Measurements from ENCODE around the gene CLCC1.

Gene CLCC1

DNA sequence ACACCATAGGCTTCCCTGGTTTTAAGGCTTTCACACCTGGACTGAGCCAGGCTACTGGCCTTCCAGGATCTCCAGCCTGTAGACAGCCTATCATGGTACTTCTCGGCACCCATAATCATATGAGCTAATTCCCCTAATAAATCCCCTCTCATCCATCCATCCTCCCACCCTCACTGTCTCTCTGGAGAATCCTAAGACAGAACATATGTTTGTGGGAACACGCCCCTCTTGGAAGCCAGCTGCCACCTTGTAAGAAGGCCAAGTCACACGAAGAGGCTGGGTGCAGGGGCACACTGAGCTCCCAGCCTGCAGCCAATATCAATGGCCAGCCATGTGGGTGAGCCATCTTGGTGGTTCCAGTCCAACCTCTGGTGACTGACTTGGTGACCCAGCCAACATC lies 7.4 kb downstream of the CLCC1 start:
- Histone ChIP-seq H3K18ac (ENCODE audit: low read length) (no peak overlapping the region), H4K12ac (ENCODE audit: low read depth, low read length) (no peak overlapping the region), H3K4me1 (ENCODE audit: control insufficient read depth in 1 of 2, insufficient read depth in 2 of 2, low read length in 2 of 2) (no peaks in the 10 kb centered on the region), H3K9me3 (ENCODE audit: insufficient read depth, low read depth, low read length) (no peaks in the 10 kb centered on the region), H2BK120ac (ENCODE audit: insufficient read depth, low read length, poor library complexity) (no peak overlapping the region), H3K23ac (ENCODE audit: low read length) (no peak overlapping the region), H2BK5ac (ENCODE audit: low read depth, low read length, poor library complexity) (no peak overlapping the region), H3K4ac (ENCODE audit: low read depth, low read length) (no peak overlapping the region), H3K4me3 (ENCODE audit: low read depth, low read length) (no peak overlapping the region), H3K27me3 (ENCODE audit: insufficient read depth, low read length) (no peaks in the 10 kb centered on the region), H3K27ac (ENCODE audit: low read depth, low read length) (no peak overlapping the region), H3K4me2 (ENCODE audit: low read length) (no peak overlapping the region), H2AFZ (ENCODE audit: insufficient read depth, low read length, poor library complexity) (no peak overlapping the region), H4K8ac (ENCODE audit: low read depth, low read length) (no peak overlapping the region), H3K79me1 (ENCODE audit: low read length) (no peaks in the 10 kb centered on the region), H3K79me2 (ENCODE audit: control insufficient read depth, insufficient read depth, low read length, poor library complexity) (no peaks in the 10 kb centered on the region), H2AK5ac (ENCODE audit: low read length) (no peak overlapping the region), H3K9ac (ENCODE audit: low read length) (no peak overlapping the region), H4K91ac (ENCODE audit: low read depth, low read length) (no peak overlapping the region), H3K36me3 (ENCODE audit: control insufficient read depth in 1 of 2, insufficient read depth in 2 of 2, low read length in 2 of 2) (no peaks in the 10 kb centered on the region), H3K14ac (ENCODE audit: low read length) (no peak overlapping the region), H2BK12ac (ENCODE audit: low read length) (no peak overlapping the region)
- DNase-seq = no peak
- WGBS (ENCODE audit: extremely low coverage, insufficient coverage, insufficient read length) = no CpG with 5 or more reads among the region's 3 CpGs

- no peak overlapping the region for H2AFZ ChIP-seq (ENCODE audit: insufficient read depth, low read length, poor library complexity)
- H3K4ac ChIP-seq (ENCODE audit: low read depth, low read length) = peak overlapping the region; percentile 9
- no peak overlapping the region for H4K91ac ChIP-seq (ENCODE audit: low read depth, low read length)
- no peaks in the 10 kb centered on the region for H3K79me1 ChIP-seq (ENCODE audit: low read length)
- H3K18ac ChIP-seq (ENCODE audit: low read length) = no peak overlapping the region
- no peak overlapping the region for H4K12ac ChIP-seq (ENCODE audit: low read depth, low read length)
- no peak overlapping the region for H3K4me2 ChIP-seq (ENCODE audit: low read length)
- H3K36me3 ChIP-seq (ENCODE audit: control insufficient read depth in 1 of 2, insufficient read depth in 2 of 2, low read length in 2 of 2) = no peaks in the 10 kb centered on the region
- no peak for DNase-seq
- H3K14ac ChIP-seq (ENCODE audit: low read length) = no peak overlapping the region
- H3K9me3 ChIP-seq (ENCODE audit: insufficient read depth, low read depth, low read length) = no peaks in the 10 kb centered on the region
- no peak overlapping the region for H3K4me3 ChIP-seq (ENCODE audit: low read depth, low read length)
- no peaks in the 10 kb centered on the region for H3K4me1 ChIP-seq (ENCODE audit: control insufficient read depth in 1 of 2, insufficient read depth in 2 of 2, low read length in 2 of 2)
- H3K27me3 ChIP-seq (ENCODE audit: insufficient read depth, low read length) = no peaks in the 10 kb centered on the region
- no peak overlapping the region for H3K23ac ChIP-seq (ENCODE audit: low read length)
- H2BK12ac ChIP-seq (ENCODE audit: low read length) = no peak overlapping the region
- no peak overlapping the region for H4K8ac ChIP-seq (ENCODE audit: low read depth, low read length)
- H2AK5ac ChIP-seq (ENCODE audit: low read length) = no peak overlapping the region
- no peak overlapping the region for H3K9ac ChIP-seq (ENCODE audit: low read length)
- H2BK5ac ChIP-seq (ENCODE audit: low read depth, low read length, poor library complexity) = no peak overlapping the region
- H3K27ac ChIP-seq (ENCODE audit: low read depth, low read length) = no peak overlapping the region
- H3K79me2 ChIP-seq (ENCODE audit: control insufficient read depth, insufficient read depth, low read length, poor library complexity) = no peaks in the 10 kb centered on the region
- H2BK120ac ChIP-seq (ENCODE audit: insufficient read depth, low read length, poor library complexity) = no peak overlapping the region
- WGBS (ENCODE audit: extremely low coverage, insufficient coverage, insufficient read length) = no CpG with 5 or more reads among the region's 3 CpGs
Observed at GRCh38 chr1:108955111-108955510, 8.2 kb downstream of the CLCC1 start.

DNA sequence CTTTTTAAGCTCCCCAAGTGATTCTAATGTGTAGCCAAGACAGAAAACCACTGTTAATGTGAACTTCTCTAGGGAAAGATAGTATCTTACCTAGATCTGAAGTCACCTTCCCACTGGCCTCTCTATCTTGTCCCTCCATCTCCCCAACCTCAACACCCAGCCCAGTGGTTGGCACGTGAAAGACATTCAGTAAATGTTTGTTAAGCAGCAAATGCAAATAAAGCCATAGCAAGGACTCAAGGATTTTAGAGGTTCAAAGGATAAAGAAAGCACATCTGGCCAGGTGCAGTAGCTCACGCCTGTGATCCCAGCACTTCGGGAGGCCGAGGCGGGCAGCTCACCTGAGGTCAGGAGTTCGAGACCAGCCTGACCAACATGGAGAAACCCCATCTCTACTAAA lies 9.8 kb downstream of the CLCC1 start:
- Histone ChIP-seq H3K14ac (ENCODE audit: low read length) (no peak overlapping the region), H4K12ac (ENCODE audit: low read depth, low read length) (no peak overlapping the region), H3K4me3 (ENCODE audit: low read depth, low read length) (no peak overlapping the region), H3K4me2 (ENCODE audit: low read length) (no peak overlapping the region), H3K36me3 (ENCODE audit: control insufficient read depth in 1 of 2, insufficient read depth in 2 of 2, low read length in 2 of 2) (no peaks in the 10 kb centered on the region), H3K18ac (ENCODE audit: low read length) (no peak overlapping the region), H3K27ac (ENCODE audit: low read depth, low read length) (no peak overlapping the region), H3K4me1 (ENCODE audit: control insufficient read depth in 1 of 2, insufficient read depth in 2 of 2, low read length in 2 of 2) (no peaks in the 10 kb centered on the region), H3K27me3 (ENCODE audit: insufficient read depth, low read length) (no peaks in the 10 kb centered on the region), H3K79me1 (ENCODE audit: low read length) (no peaks in the 10 kb centered on the region), H3K9ac (ENCODE audit: low read length) (no peak overlapping the region), H2BK5ac (ENCODE audit: low read depth, low read length, poor library complexity) (no peak overlapping the region), H3K23ac (ENCODE audit: low read length) (no peak overlapping the region), H2AFZ (ENCODE audit: insufficient read depth, low read length, poor library complexity) (no peak overlapping the region), H4K8ac (ENCODE audit: low read depth, low read length) (no peak overlapping the region), H2AK5ac (ENCODE audit: low read length) (no peak overlapping the region), H2BK120ac (ENCODE audit: insufficient read depth, low read length, poor library complexity) (no peak overlapping the region), H3K79me2 (ENCODE audit: control insufficient read depth, insufficient read depth, low read length, poor library complexity) (no peaks in the 10 kb centered on the region), H3K9me3 (ENCODE audit: insufficient read depth, low read depth, low read length) (no peaks in the 10 kb centered on the region), H4K91ac (ENCODE audit: low read depth, low read length) (no peak overlapping the region), H2BK12ac (ENCODE audit: low read length) (no peak overlapping the region), H3K4ac (ENCODE audit: low read depth, low read length) (no peak overlapping the region)
- peak in 1 of 2 donors; percentile 32 for DNase-seq
- WGBS (ENCODE audit: extremely low coverage, insufficient coverage, insufficient read length) = no CpG with 5 or more reads among the region's 6 CpGs

DNA sequence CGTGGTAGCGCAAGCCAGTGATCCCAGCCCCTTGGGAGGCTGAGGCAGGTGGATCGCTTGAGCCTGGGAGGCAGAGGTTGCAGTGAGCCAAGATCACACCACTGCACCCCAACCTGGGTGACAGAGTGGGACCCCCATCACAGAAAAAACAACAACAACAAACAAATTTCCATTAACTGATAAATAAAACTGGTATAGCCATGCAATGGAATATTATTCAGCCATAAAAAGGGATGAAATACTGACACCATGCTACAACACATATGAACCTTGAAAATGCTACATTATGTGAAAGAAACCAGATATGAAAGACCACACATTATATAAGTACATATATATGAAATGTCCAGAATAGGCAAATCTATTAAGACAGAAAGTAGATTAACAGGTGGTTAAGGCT lies 12.0 kb downstream of the CLCC1 start:
- H3K4me3 ChIP-seq (ENCODE audit: low read depth, low read length) = no peak overlapping the region

More for the DNA sequence above, 12.0 kb downstream of the CLCC1 start:
- no peaks in the 10 kb centered on the region for H3K4me1 ChIP-seq (ENCODE audit: control insufficient read depth in 1 of 2, insufficient read depth in 2 of 2, low read length in 2 of 2)
- H3K4me2 ChIP-seq (ENCODE audit: low read length) = no peak overlapping the region
- H2BK5ac ChIP-seq (ENCODE audit: low read depth, low read length, poor library complexity) = no peak overlapping the region
- H3K27ac ChIP-seq (ENCODE audit: low read depth, low read length) = no peak overlapping the region
- no CpG with 5 or more reads among the region's 3 CpGs for WGBS (ENCODE audit: extremely low coverage, insufficient coverage, insufficient read length)
- H3K4ac ChIP-seq (ENCODE audit: low read depth, low read length) = no peak overlapping the region
- H2BK12ac ChIP-seq (ENCODE audit: low read length) = no peak overlapping the region
- H2AK5ac ChIP-seq (ENCODE audit: low read length) = no peak overlapping the region
- no peak overlapping the region for H3K9ac ChIP-seq (ENCODE audit: low read length)
- no peak for DNase-seq
- H3K79me2 ChIP-seq (ENCODE audit: control insufficient read depth, insufficient read depth, low read length, poor library complexity) = no peaks in the 10 kb centered on the region
- no peak overlapping the region for H2AFZ ChIP-seq (ENCODE audit: insufficient read depth, low read length, poor library complexity)
- H3K18ac ChIP-seq (ENCODE audit: low read length) = no peak overlapping the region
- H4K8ac ChIP-seq (ENCODE audit: low read depth, low read length) = no peak overlapping the region
- H3K79me1 ChIP-seq (ENCODE audit: low read length) = no peaks in the 10 kb centered on the region
- no peaks in the 10 kb centered on the region for H3K9me3 ChIP-seq (ENCODE audit: insufficient read depth, low read depth, low read length)
- no peak overlapping the region for H2BK120ac ChIP-seq (ENCODE audit: insufficient read depth, low read length, poor library complexity)
- no peak overlapping the region for H4K12ac ChIP-seq (ENCODE audit: low read depth, low read length)
- peaks cover 0 to 4% of the 10 kb centered on the region in 2 experiments for H3K36me3 ChIP-seq (ENCODE audit: control insufficient read depth in 1 of 2, insufficient read depth in 2 of 2, low read length in 2 of 2)
- no peak overlapping the region for H3K23ac ChIP-seq (ENCODE audit: low read length)
- no peak overlapping the region for H3K14ac ChIP-seq (ENCODE audit: low read length)
- no peaks in the 10 kb centered on the region for H3K27me3 ChIP-seq (ENCODE audit: insufficient read depth, low read length)
- H4K91ac ChIP-seq (ENCODE audit: low read depth, low read length) = no peak overlapping the region

Measured in trophoblast cell (in vitro differentiated cells and primary cell).